Esophagus muscularis mucosa (tissue), 4 donors: ENCODE data around the gene SLC26A1. TPM values are rescaled to one million over a fixed set of nuclear protein-coding genes. Genes with fewer than 3 reads are reported as not detected.

Experiments
- DNase-seq: peaks from one replicate; pipeline ENCODE4 v3.0.0-alpha.2; 2017; ENCODE audit errors: extremely low spot score
- H3K27ac ChIP-seq, 4 donors: fragments of 200-600 bp; sonication (generic); replicated peaks in 1 of 4; 1 replicate in 3 of 4; 2 replicates in 1 of 4; pipeline ENCODE4 v1.5.1; 2016 to 2019; ENCODE audit warnings: mild to moderate bottlenecking in 1 of 4
- H3K27me3 ChIP-seq, 4 donors: fragments of 200-600 bp; sonication (generic); one replicate each; pipeline versions ENCODE4 v1.5.1 to v1.6.0; 2016 to 2019
- H3K36me3 ChIP-seq, 4 donors: fragments of 200-600 bp; sonication (generic); one replicate each; pipeline ENCODE4 v1.5.1; 2016 to 2019
- H3K4me1 ChIP-seq, 4 donors: fragments of 200-600 bp; sonication (generic); one replicate each; pipeline ENCODE4 v1.5.1; 2016 to 2019
- H3K4me3 ChIP-seq, 4 donors: fragments of 200-600 bp; sonication (generic); 1 replicate in 2 of 4; 2 replicates in 2 of 4; pipeline ENCODE4 v1.5.1; 2016 to 2019; ENCODE audit warnings: mild to moderate bottlenecking in 4 of 4, moderate library complexity in 1 of 4
- H3K9me3 ChIP-seq, 4 donors: fragments of 200-600 bp; sonication (generic); 1 replicate in 3 of 4; 2 replicates in 1 of 4; pipeline ENCODE4 v1.5.1; 2016 to 2019
- CTCF ChIP-seq, 3 experiments: fragments of 200-600 bp in 2 of 3; fragments of 450-650 bp in 1 of 3; sonication (generic) in 2 of 3; IDR thresholded peaks; one replicate each; pipeline ENCODE4 v1.5.1; 2017 to 2019; ENCODE audit warnings: antibody characterized with exemption in 3 of 3, mild to moderate bottlenecking in 2 of 3, moderate library complexity in 1 of 3
- EP300 ChIP-seq: sonication (generic); formaldehyde crosslinking; IDR thresholded peaks from one replicate; pipeline ENCODE4 v1.6.1; 2017; ENCODE audit warnings: antibody characterized with exemption
- POLR2A ChIP-seq: fragments of 450-650 bp; IDR thresholded peaks from one replicate; pipeline ENCODE4 v1.6.1; 2017; ENCODE audit warnings: antibody characterized with exemption, moderate library complexity, mild to moderate bottlenecking, low read depth
- POLR2AphosphoS5 ChIP-seq, 2 donors: sonication (generic); formaldehyde crosslinking; IDR thresholded peaks; one replicate each; pipeline ENCODE4 v1.6.1; 2017; ENCODE audit warnings: antibody characterized with exemption in 2 of 2
- WGBS: methylation state at CpG from one replicate; pipeline ENCODE4 v1.1.5; 2018; 5-methylcytosine and 5-hydroxymethylcytosine counted together
- intact Hi-C: fragments of 100-400 bp; cut with DNase I; formaldehyde crosslinking; loops from one replicate; pipeline ENCODE4 v1.15.1; 2023
- total RNA-seq, 4 donors: library from RNA; depleted of rRNA; stranded (reverse); fragments of >200 nt; gene quantifications; one replicate each; pipeline versions ENCODE4 v1.1.0 to v1.2.1, GENCODE V29; 2016

SLC26A1 gene
- total RNA-seq, 4 donors from 2014 or later = 0.06 TPM; not detected in 3

- WGBS = 86% methylated on average over 13 of the region's 52 CpGs
- H3K36me3 ChIP-seq = peaks cover 10 to 96% (median 73%) of the 10 kb centered on the region in 4 donors
- no peak overlapping the region for H3K27ac ChIP-seq
- no peaks in the 10 kb centered on the region for H3K27me3 ChIP-seq
- DNase-seq = no peak
- no peaks in the 10 kb centered on the region for H3K4me1 ChIP-seq
- no peak for TF ChIP-seq EP300
- no peak for TF ChIP-seq POLR2AphosphoS5 (IDR thresholded peaks at IDR 0.05)
- no peaks in the 10 kb centered on the region for H3K9me3 ChIP-seq
- intact Hi-C loops = no loop called here
- H3K4me3 ChIP-seq = no peak overlapping the region
Observed at GRCh38 chr4:961351-962230, 31.6 kb downstream of the SLC26A1 start.

GRCh38 chr4:960636-961350, 32.4 kb downstream of the SLC26A1 start:
- no peaks in the 10 kb centered on the region for H3K9me3 ChIP-seq
- H3K4me3 ChIP-seq = no peak overlapping the region
- no peak overlapping the region for H3K27ac ChIP-seq
- peaks cover 9 to 95% (median 73%) of the 10 kb centered on the region in 4 donors for H3K36me3 ChIP-seq
- TF ChIP-seq POLR2A (no peak), POLR2AphosphoS5 (IDR thresholded peaks at IDR 0.05) (no peak), CTCF (IDR thresholded peaks at IDR 0.05) (no peak), EP300 (no peak)
- intact Hi-C loops = no loop called here
- no peak for DNase-seq
- no peaks in the 10 kb centered on the region for H3K27me3 ChIP-seq
- no peaks in the 10 kb centered on the region for H3K4me1 ChIP-seq
- WGBS = 94% methylated on average over 16 of the region's 35 CpGs

GRCh38 chr4:960140-960635, 33.0 kb downstream of the SLC26A1 start:
- TF ChIP-seq CTCF (IDR thresholded peaks at IDR 0.05) = no peak
- no peak for TF ChIP-seq POLR2A
- TF ChIP-seq EP300 = no peak
- no peak for TF ChIP-seq POLR2AphosphoS5 (IDR thresholded peaks at IDR 0.05)
- Histone ChIP-seq H3K27me3 (no peaks in the 10 kb centered on the region), H3K9me3 (no peaks in the 10 kb centered on the region), H3K27ac (no peak overlapping the region), H3K36me3 (peaks cover 9 to 95% (median 73%) of the 10 kb centered on the region in 4 donors), H3K4me3 (no peak overlapping the region), H3K4me1 (no peaks in the 10 kb centered on the region)
- DNase-seq = no peak
- 57% methylated on average over 4 of the region's 16 CpGs for WGBS
- intact Hi-C loops = no loop called here

- Histone ChIP-seq H3K4me1 (no peaks in the 10 kb centered on the region), H3K4me3 (no peak overlapping the region), H3K27ac (no peak overlapping the region), H3K27me3 (no peaks in the 10 kb centered on the region), H3K9me3 (no peaks in the 10 kb centered on the region), H3K36me3 (peaks cover 10 to 95% (median 73%) of the 10 kb centered on the region in 4 donors)
- DNase-seq = no peak
- intact Hi-C loops = no loop called here
- TF ChIP-seq POLR2AphosphoS5 (IDR thresholded peaks at IDR 0.05) = no peak
- TF ChIP-seq CTCF (IDR thresholded peaks at IDR 0.05) = no peak
- no peak for TF ChIP-seq EP300
- TF ChIP-seq POLR2A = no peak
- WGBS = 89% methylated on average over 6 of the region's 24 CpGs
Observed at GRCh38 chr4:959338-960139, 33.7 kb downstream of the SLC26A1 start.
